Fibroblast of lung (primary cell): Measurements from ENCODE around the gene DCDC2B. TPM values are rescaled to one million over a fixed set of nuclear protein-coding genes. Genes with fewer than 3 reads are reported as not detected.

Experiments used
- DNase-seq, 2 donors: peaks; one replicate each; pipeline versions ENCODE4 v3.0.0 to v3.0.0-alpha.2; 2010; ENCODE audit warnings: low read depth in 2 of 2
- H2AFZ ChIP-seq: 2 replicates; pipeline ENCODE4 v1.5.1; 2012; ENCODE audit warnings: low read length, control low read depth, inconsistent platforms
- H3K27ac ChIP-seq: 2 replicates; pipeline ENCODE4 v1.5.1; 2011; ENCODE audit warnings: low read length, control low read depth; ENCODE audit not compliant: insufficient read depth
- H3K27me3 ChIP-seq: 2 replicates; pipeline ENCODE4 v1.5.1; 2011; ENCODE audit warnings: mild to moderate bottlenecking, low read length; ENCODE audit not compliant: control insufficient read depth, insufficient read depth
- H3K36me3 ChIP-seq: 2 replicates; pipeline ENCODE4 v1.5.1; 2011; ENCODE audit warnings: low read length; ENCODE audit not compliant: control insufficient read depth, insufficient read depth
- H3K4me1 ChIP-seq: 2 replicates; pipeline ENCODE4 v1.5.1; 2011; ENCODE audit warnings: low read length; ENCODE audit not compliant: control insufficient read depth, insufficient read depth; ENCODE audit errors: extremely low read depth
- H3K4me2 ChIP-seq: 2 replicates; pipeline ENCODE4 v1.5.1; 2011; ENCODE audit warnings: low read length, control low read depth; ENCODE audit not compliant: insufficient read depth; ENCODE audit errors: extremely low read depth
- H3K4me3 ChIP-seq, 4 experiments: fragments of 200-600 bp in 1 of 4; sonication (generic) in 1 of 4; replicated peaks in 1 of 4; 2 replicates each; pipeline ENCODE4 v1.5.1; 2011 to 2016; ENCODE audit warnings: low read length in 4 of 4, low read depth in 3 of 4, mild to moderate bottlenecking in 3 of 4, control low read depth in 2 of 4, inconsistent platforms in 1 of 4, mixed read lengths in 1 of 4; ENCODE audit not compliant: insufficient read depth in 1 of 4; ENCODE audit errors: control extremely low read depth in 1 of 4
- H3K79me2 ChIP-seq: 2 replicates; pipeline ENCODE4 v1.5.1; 2012; ENCODE audit warnings: mild to moderate bottlenecking, low read length, inconsistent platforms; ENCODE audit not compliant: control insufficient read depth, insufficient read depth
- H3K9ac ChIP-seq: 2 replicates; pipeline ENCODE4 v1.5.1; 2011; ENCODE audit warnings: mild to moderate bottlenecking, low read length, control low read depth; ENCODE audit not compliant: insufficient read depth
- H3K9me3 ChIP-seq: 2 replicates; pipeline ENCODE4 v1.5.1; 2012; ENCODE audit warnings: low read depth, low read length; ENCODE audit not compliant: control insufficient read depth, insufficient read depth
- H4K20me1 ChIP-seq: 2 replicates; pipeline ENCODE4 v1.5.1; 2011; ENCODE audit warnings: low read length; ENCODE audit not compliant: control insufficient read depth, insufficient read depth; ENCODE audit errors: extremely low read depth
- EZH2 ChIP-seq: IDR thresholded peaks from 2 replicates; pipeline ENCODE4 v1.5.1; 2012; ENCODE audit warnings: low read length, control low read depth, mild to moderate bottlenecking; ENCODE audit errors: missing control alignments
- polyA plus RNA-seq, 2 donors: library from polyadenylated mRNA; depleted of rRNA in 1 of 2; stranded (reverse) in 1 of 2; unstranded in 1 of 2; fragments of >200 nt; gene quantifications; 2 replicates each; pipeline ENCODE4 v1.2.1, GENCODE V29; 2011 to 2012; ENCODE audit warnings: missing spikeins in 1 of 2
- total RNA-seq: library from RNA; depleted of rRNA; stranded (reverse); fragments of >200 nt; gene quantifications from 2 replicates; pipeline ENCODE4 v1.2.1, GENCODE V29; 2014
- TF ChIP-seq, protein P1 (sequence below), 2 donors: IDR thresholded peaks in 1 of 2; conservative IDR thresholded peaks in 1 of 2; 1 replicate in 1 of 2; 2 replicates in 1 of 2; pipeline ENCODE4 v1.5.1; 2011 to 2012; ENCODE audit warnings: low read length in 2 of 2, control low read depth in 1 of 2, inconsistent platforms in 1 of 2, low read depth in 1 of 2, mild to moderate bottlenecking in 1 of 2

Gene DCDC2B
- total and polyA plus RNA-seq, 2 donors (not counting 1 experiment from before 2014, with no cell fraction given) = not detected

DNA sequence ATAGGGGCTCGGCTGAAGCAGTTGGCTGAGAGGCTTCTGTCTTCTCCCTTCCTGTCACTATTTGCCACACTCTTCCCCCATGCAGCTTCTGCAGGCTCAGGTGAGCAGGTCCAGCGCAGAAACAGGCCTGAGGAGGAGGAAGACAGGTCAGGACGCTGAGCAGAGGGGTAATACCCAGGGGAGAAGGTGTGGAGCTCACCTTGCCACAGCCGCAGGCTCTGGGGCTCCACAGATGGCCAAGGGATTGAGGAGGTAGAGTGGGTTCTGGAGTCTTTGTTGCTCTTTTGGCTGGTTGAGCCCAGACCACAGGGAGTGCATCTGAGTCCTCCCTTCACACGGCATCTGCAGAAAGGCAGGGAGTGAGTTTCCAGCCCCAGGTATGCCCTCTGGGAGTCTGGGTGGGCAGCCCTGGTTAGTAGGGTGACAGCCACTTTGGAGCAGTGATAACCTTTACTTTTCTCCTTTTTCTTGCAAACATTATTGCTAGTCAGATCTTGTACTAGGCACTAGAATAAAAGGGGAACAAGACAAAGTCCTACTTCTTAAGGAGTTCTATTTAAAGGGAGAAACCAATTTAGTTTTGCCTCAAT, 23.0 kb downstream of the DCDC2B start:
- Histone ChIP-seq H3K9ac (no peak overlapping the region), H3K27me3 (no peaks in the 10 kb centered on the region), H2AFZ (no peak overlapping the region), H3K79me2 (no peaks in the 10 kb centered on the region), H3K36me3 (peaks cover 25% of the 10 kb centered on the region), H3K4me2 (no peak overlapping the region), H4K20me1 (no peaks in the 10 kb centered on the region), H3K27ac (no peak overlapping the region), H3K4me1 (peaks cover 5% of the 10 kb centered on the region), H3K9me3 (no peaks in the 10 kb centered on the region), H3K4me3 (no peak overlapping the region)
- TF ChIP-seq, protein P1, sequence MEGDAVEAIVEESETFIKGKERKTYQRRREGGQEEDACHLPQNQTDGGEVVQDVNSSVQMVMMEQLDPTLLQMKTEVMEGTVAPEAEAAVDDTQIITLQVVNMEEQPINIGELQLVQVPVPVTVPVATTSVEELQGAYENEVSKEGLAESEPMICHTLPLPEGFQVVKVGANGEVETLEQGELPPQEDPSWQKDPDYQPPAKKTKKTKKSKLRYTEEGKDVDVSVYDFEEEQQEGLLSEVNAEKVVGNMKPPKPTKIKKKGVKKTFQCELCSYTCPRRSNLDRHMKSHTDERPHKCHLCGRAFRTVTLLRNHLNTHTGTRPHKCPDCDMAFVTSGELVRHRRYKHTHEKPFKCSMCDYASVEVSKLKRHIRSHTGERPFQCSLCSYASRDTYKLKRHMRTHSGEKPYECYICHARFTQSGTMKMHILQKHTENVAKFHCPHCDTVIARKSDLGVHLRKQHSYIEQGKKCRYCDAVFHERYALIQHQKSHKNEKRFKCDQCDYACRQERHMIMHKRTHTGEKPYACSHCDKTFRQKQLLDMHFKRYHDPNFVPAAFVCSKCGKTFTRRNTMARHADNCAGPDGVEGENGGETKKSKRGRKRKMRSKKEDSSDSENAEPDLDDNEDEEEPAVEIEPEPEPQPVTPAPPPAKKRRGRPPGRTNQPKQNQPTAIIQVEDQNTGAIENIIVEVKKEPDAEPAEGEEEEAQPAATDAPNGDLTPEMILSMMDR (conservative IDR thresholded peaks at IDR 0.05 in 1 of 2, IDR thresholded peaks at IDR 0.05 in 1 of 2; ENCODE audit: low read depth in 1 of 2, low read length in 2 of 2) = no peak
- DNase-seq = no peak

DNA sequence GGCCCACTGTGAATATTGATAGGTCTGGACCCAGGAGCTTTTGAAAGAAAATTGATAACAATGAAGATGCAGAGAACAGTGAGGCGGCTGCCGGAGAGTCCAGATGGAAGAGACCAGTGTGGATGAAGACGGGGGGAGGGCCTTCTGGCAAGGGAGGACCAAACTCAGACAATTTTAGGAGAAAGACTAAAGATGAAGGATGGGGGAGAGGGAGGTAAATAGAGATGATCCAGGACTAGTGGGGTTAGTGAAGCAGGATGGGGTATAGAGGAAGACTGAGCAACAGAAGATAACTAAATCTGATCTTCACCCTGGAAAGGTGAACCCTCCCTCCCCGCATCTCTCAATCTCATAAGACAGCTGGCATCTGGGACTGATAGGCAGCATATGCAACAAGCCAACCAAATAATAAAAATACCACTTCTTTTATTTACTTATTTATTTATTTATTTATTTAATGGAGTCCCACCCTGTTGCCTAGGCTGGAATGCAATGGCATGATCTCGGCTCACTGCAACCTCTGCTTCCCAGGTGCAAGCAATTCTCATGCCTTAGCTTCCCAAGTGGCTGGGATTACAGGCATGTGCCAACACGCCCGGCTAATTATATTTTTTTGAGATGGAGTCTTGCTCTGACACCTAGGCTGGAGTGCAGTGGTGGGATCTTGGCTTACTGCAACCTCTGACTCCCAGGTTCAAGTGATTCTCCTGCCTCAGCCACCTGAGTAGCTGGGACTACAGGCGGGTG, 23.8 kb downstream of the DCDC2B start:
- H3K9me3 ChIP-seq = no peaks in the 10 kb centered on the region
- H3K27ac ChIP-seq = no peak overlapping the region
- no peaks in the 10 kb centered on the region for H4K20me1 ChIP-seq
- no peak overlapping the region for H3K9ac ChIP-seq
- H2AFZ ChIP-seq = no peak overlapping the region
- H3K4me2 ChIP-seq = no peak overlapping the region
- TF ChIP-seq, protein P1 (conservative IDR thresholded peaks at IDR 0.05 in 1 of 2, IDR thresholded peaks at IDR 0.05 in 1 of 2; ENCODE audit: low read depth in 1 of 2, low read length in 2 of 2) = no peak
- TF ChIP-seq EZH2 = no peak
- H3K4me3 ChIP-seq = no peak overlapping the region
- no peaks in the 10 kb centered on the region for H3K79me2 ChIP-seq
- peaks cover 5% of the 10 kb centered on the region for H3K4me1 ChIP-seq
- peaks cover 24% of the 10 kb centered on the region for H3K36me3 ChIP-seq
- no peaks in the 10 kb centered on the region for H3K27me3 ChIP-seq
- no peak for DNase-seq

DNA sequence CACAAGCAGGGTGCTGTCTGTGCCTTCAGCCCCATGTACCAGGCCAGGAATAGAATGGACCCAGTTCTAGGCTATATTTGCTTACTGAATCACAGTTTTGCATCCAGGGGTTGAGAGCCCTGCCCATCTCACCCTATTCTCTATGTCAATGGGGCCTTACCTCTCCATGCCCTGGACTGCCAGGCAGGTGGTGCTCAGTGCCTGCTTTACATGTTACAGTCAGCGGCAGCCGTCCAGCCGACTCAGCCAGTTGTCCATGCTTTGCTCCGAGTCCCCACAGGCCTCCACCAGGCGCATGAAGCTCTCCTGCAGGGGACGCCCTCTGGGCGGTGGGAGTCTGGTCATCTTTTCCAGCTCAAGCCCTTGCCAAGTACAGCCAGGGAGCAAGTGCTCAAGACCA, 25.9 kb downstream of the DCDC2B start:
- Histone ChIP-seq H3K27me3 (no peaks in the 10 kb centered on the region), H3K4me3 (no peak overlapping the region), H3K79me2 (no peaks in the 10 kb centered on the region), H3K36me3 (peaks cover 16% of the 10 kb centered on the region), H3K27ac (peak overlapping the region; percentile 14), H4K20me1 (no peaks in the 10 kb centered on the region), H2AFZ (no peak overlapping the region), H3K9ac (no peak overlapping the region), H3K4me1 (peaks cover 5% of the 10 kb centered on the region), H3K9me3 (no peaks in the 10 kb centered on the region), H3K4me2 (no peak overlapping the region)
- TF ChIP-seq, protein P1 (conservative IDR thresholded peaks at IDR 0.05 in 1 of 2, IDR thresholded peaks at IDR 0.05 in 1 of 2; ENCODE audit: low read depth in 1 of 2, low read length in 2 of 2) = no peak
- TF ChIP-seq EZH2 = no peak
- no peak for DNase-seq
